ENCODE measurements around the gene SAE1. TPM values are rescaled to one million over a fixed set of nuclear protein-coding genes. Genes with fewer than 3 reads are reported as not detected.
"Not testable (repeated sequence)": the region's sequence is repeated elsewhere in the genome, so short reads cannot be mapped to it uniquely, and the experiment has no call there.

Gene SAE1
- total RNA-seq, 1 experiment from 2014 or later: 314 TPM

GRCh38 chr19:47133021-47133471 is 2.4 kb downstream of the SAE1 start:
- intact Hi-C loops (cut with micrococcal nuclease; ENCODE audit: unreplicated experiment): loop anchor here (5.0 kb wide), 1 partner anchor 346 kb away; the partner anchor contains the start of gene SLC1A5
- POLR2A ChIA-PET (ENCODE audit: low non-redundant PET): no interaction called here

GRCh38 chr19:47134545-47134944 is 3.9 kb downstream of the SAE1 start:
- H3K4me1 ChIP-seq (ENCODE audit: insufficient read depth, low read length, poor library complexity, severe bottlenecking): peaks cover 19% of the 10 kb centered on the region
- POLR2A ChIA-PET (ENCODE audit: low non-redundant PET): no interaction called here
- H3K27me3 ChIP-seq (replicated peaks; ENCODE audit: insufficient read depth, low read depth, low read length, poor library complexity): no peaks in the 10 kb centered on the region
- no peaks in the 10 kb centered on the region for H3K9me3 ChIP-seq (ENCODE audit: low read depth, low read length, poor library complexity, severe bottlenecking)
- H3K36me3 ChIP-seq (ENCODE audit: insufficient read depth, low read length, poor library complexity, severe bottlenecking): peaks cover 14% of the 10 kb centered on the region
- CTCF ChIA-PET: no interaction called here
- no peak for TF ChIP-seq CTCF (conservative IDR thresholded peaks at IDR 0.05; ENCODE audit: low read depth, low read length)
- no peak for TF ChIP-seq EZH2 (IDR thresholded peaks at IDR 0.05; ENCODE audit: borderline replicate concordance, low read depth, low read length, poor library complexity, severe bottlenecking)
- BruUV-seq (replicated peaks): no TSS peak
- peak overlapping the region; percentile 38 for H3K27ac ChIP-seq (ENCODE audit: low read depth, low read length, poor library complexity, severe bottlenecking)
- DNase-seq (ENCODE audit: low spot score): no peak
- H3K4me3 ChIP-seq (ENCODE audit: low read depth, low read length, poor library complexity, severe bottlenecking): no peak overlapping the region
- intact Hi-C loops (cut with micrococcal nuclease; ENCODE audit: unreplicated experiment): loop anchor here (5.0 kb wide), 1 partner anchor 347 kb away; the partner anchor contains the start of gene SLC1A5

More at GRCh38 chr19:47133021-47133471, 2.4 kb downstream of the SAE1 start:
- no peak overlapping the region for H3K4me3 ChIP-seq (ENCODE audit: low read depth, low read length, poor library complexity, severe bottlenecking)
- TF ChIP-seq CTCF (conservative IDR thresholded peaks at IDR 0.05; ENCODE audit: low read depth, low read length) (no peak), EZH2 (IDR thresholded peaks at IDR 0.05; ENCODE audit: borderline replicate concordance, low read depth, low read length, poor library complexity, severe bottlenecking) (no peak)
- CTCF ChIA-PET: no interaction called here
- H3K4me1 ChIP-seq (ENCODE audit: insufficient read depth, low read length, poor library complexity, severe bottlenecking): peaks cover 19% of the 10 kb centered on the region
- peaks cover 14% of the 10 kb centered on the region for H3K36me3 ChIP-seq (ENCODE audit: insufficient read depth, low read length, poor library complexity, severe bottlenecking)
- BruUV-seq (replicated peaks): no TSS peak
- no peaks in the 10 kb centered on the region for H3K9me3 ChIP-seq (ENCODE audit: low read depth, low read length, poor library complexity, severe bottlenecking)
- peak overlapping the region; percentile 24 for H3K27ac ChIP-seq (ENCODE audit: low read depth, low read length, poor library complexity, severe bottlenecking)
- no peak for DNase-seq (ENCODE audit: low spot score)
- H3K27me3 ChIP-seq (replicated peaks; ENCODE audit: insufficient read depth, low read depth, low read length, poor library complexity): no peaks in the 10 kb centered on the region

- BruUV-seq (replicated peaks): no TSS peak
- Histone ChIP-seq H3K9me3 (ENCODE audit: low read depth, low read length, poor library complexity, severe bottlenecking) (no peaks in the 10 kb centered on the region), H3K27ac (ENCODE audit: low read depth, low read length, poor library complexity, severe bottlenecking) (no peak overlapping the region), H3K36me3 (ENCODE audit: insufficient read depth, low read length, poor library complexity, severe bottlenecking) (peaks cover 14% of the 10 kb centered on the region), H3K27me3 (replicated peaks; ENCODE audit: insufficient read depth, low read depth, low read length, poor library complexity) (no peaks in the 10 kb centered on the region), H3K4me3 (ENCODE audit: low read depth, low read length, poor library complexity, severe bottlenecking) (no peak overlapping the region), H3K4me1 (ENCODE audit: insufficient read depth, low read length, poor library complexity, severe bottlenecking) (peaks cover 19% of the 10 kb centered on the region)
- TF ChIP-seq EZH2 (IDR thresholded peaks at IDR 0.05; ENCODE audit: borderline replicate concordance, low read depth, low read length, poor library complexity, severe bottlenecking) (no peak), CTCF (conservative IDR thresholded peaks at IDR 0.05; ENCODE audit: low read depth, low read length) (no peak)
- intact Hi-C loops (cut with micrococcal nuclease; ENCODE audit: unreplicated experiment): no loop called here
- ChIA-PET CTCF (no interaction called here), POLR2A (ENCODE audit: low non-redundant PET) (interaction anchor here (0.6 kb wide), 1 partner anchor 97 kb away, joined by 6 read pairs; no protein-coding TSS in a partner anchor)
- DNase-seq (ENCODE audit: low spot score): no peak
Observed at GRCh38 chr19:47135156-47135555, 4.5 kb downstream of the SAE1 start.

- peak overlapping the region; percentile 40 for H3K27ac ChIP-seq (ENCODE audit: low read depth, low read length, poor library complexity, severe bottlenecking)
- BruUV-seq (replicated peaks); H3K4me3 ChIP-seq (ENCODE audit: low read depth, low read length, poor library complexity, severe bottlenecking); intact Hi-C loops (cut with micrococcal nuclease; ENCODE audit: unreplicated experiment); H3K9me3 ChIP-seq (ENCODE audit: low read depth, low read length, poor library complexity, severe bottlenecking); H3K27me3 ChIP-seq (replicated peaks; ENCODE audit: insufficient read depth, low read depth, low read length, poor library complexity); H3K4me1 ChIP-seq (ENCODE audit: insufficient read depth, low read length, poor library complexity, severe bottlenecking): not testable (repeated sequence)
- peaks cover 34% of the 10 kb centered on the region for H3K36me3 ChIP-seq (ENCODE audit: insufficient read depth, low read length, poor library complexity, severe bottlenecking)
- DNase-seq (ENCODE audit: low spot score): peak; percentile 82
- CTCF ChIA-PET: interaction anchor here (0.6 kb wide), 1 partner anchor 60 kb away, joined by 17 read pairs; no protein-coding TSS in a partner anchor
- POLR2A ChIA-PET (ENCODE audit: low non-redundant PET): interaction anchor here (0.6 kb wide), 1 partner anchor 102 kb away, joined by 3 read pairs; no protein-coding TSS in a partner anchor
Observed at GRCh38 chr19:47141252-47141651, 10.6 kb downstream of the SAE1 start.
